Fibroblast of mammary gland (primary cell): ENCODE data around the gene CX3CR1.
A peak's percentile ranks its signal among the peaks of the same experiment; 100 is the strongest.

ENCODE experiments used
- DNase-seq: peaks from one replicate; pipeline ENCODE4 v3.0.0-alpha.2; 2010; ENCODE audit warnings: low read depth
- H3K4me3 ChIP-seq: 2 replicates; pipeline ENCODE4 v1.5.1; 2011; ENCODE audit warnings: low read depth, mild to moderate bottlenecking, low read length, moderate library complexity; ENCODE audit not compliant: control insufficient read depth
- TF ChIP-seq, protein P1 (sequence below): conservative IDR thresholded peaks from 2 replicates; pipeline ENCODE4 v1.5.1; 2011; ENCODE audit warnings: low read depth, low read length, inconsistent platforms; ENCODE audit not compliant: control insufficient read depth, insufficient read depth

CX3CR1 gene

DNA sequence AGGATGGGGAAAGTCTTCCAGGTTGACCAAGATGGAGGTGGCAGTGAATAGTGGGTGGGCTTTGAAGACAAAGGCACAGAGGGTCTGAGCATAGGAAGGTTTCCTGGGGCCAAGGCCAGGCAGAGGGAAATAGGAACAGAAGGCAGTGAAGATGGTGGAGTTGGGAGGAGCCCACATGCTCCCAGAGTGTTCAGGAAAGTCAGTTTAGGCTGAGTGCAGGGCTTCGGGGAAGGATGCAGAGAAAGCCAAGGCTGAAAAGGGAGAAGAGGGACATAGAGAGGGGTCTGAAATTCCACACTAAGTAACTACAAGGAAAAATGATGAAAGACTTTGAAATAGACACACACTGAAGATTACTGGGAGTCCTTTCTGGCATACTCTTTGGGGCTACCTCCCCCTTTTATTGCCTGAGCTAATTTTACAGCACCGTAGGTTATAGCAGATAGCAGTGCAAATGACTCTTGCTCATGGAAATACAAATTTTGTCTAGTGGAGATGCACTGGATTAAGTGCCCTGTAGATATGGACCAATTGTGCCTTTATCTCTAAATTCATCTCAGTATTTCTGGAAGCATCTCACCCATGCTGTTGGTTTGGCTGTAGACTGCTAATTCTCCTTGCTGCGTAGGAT lies 3.8 kb downstream of the CX3CR1 start:
- TF ChIP-seq, protein P1, sequence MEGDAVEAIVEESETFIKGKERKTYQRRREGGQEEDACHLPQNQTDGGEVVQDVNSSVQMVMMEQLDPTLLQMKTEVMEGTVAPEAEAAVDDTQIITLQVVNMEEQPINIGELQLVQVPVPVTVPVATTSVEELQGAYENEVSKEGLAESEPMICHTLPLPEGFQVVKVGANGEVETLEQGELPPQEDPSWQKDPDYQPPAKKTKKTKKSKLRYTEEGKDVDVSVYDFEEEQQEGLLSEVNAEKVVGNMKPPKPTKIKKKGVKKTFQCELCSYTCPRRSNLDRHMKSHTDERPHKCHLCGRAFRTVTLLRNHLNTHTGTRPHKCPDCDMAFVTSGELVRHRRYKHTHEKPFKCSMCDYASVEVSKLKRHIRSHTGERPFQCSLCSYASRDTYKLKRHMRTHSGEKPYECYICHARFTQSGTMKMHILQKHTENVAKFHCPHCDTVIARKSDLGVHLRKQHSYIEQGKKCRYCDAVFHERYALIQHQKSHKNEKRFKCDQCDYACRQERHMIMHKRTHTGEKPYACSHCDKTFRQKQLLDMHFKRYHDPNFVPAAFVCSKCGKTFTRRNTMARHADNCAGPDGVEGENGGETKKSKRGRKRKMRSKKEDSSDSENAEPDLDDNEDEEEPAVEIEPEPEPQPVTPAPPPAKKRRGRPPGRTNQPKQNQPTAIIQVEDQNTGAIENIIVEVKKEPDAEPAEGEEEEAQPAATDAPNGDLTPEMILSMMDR: no peak
- no peak overlapping the region for H3K4me3 ChIP-seq
- DNase-seq: no peak

DNA sequence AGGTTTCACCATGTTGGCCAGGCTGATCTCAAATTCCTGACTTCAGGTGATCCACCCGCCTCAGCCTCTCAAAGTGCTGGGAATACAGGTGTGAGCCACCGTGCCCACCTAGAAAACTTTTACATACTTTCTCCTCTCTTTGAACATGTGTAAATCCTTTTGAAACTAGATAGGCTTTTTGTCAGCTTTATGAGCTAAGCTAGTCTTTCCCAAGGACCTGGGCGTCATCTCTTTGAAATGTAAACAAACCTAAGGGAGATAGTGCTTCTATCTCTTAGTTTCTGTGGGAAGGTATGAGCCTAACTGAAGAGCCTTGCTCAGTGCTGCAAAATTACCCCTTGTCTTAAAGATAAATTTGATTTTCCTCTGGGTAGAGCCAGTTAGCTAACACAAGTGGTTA lies 4.8 kb downstream of the CX3CR1 start:
- H3K4me3 ChIP-seq: no peak overlapping the region

DNA sequence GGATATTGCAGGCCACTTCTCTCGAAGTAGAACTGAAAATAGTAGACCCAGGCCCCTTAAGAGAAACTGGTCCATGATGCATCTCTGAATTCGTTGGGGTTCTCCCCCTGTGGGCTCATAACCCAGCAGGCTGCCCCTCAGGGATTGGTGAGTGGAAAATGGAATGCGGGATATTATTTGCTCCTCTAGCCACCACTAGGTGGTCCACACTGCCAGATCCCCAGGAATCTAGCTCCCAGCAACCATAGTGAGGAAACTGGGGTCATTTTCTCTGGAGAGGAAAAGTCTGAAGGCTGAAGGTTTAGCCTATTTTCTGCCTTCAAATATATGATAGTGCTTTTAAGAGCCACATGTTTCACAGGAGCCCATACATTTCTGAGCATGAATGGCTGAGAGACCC lies 6.7 kb downstream of the CX3CR1 start:
- TF ChIP-seq, protein P1: peak; percentile 19
- H3K4me3 ChIP-seq: no peak overlapping the region
- no peak for DNase-seq

More for the DNA sequence above, 4.8 kb downstream of the CX3CR1 start:
- TF ChIP-seq, protein P1: no peak
- DNase-seq: no peak

DNA sequence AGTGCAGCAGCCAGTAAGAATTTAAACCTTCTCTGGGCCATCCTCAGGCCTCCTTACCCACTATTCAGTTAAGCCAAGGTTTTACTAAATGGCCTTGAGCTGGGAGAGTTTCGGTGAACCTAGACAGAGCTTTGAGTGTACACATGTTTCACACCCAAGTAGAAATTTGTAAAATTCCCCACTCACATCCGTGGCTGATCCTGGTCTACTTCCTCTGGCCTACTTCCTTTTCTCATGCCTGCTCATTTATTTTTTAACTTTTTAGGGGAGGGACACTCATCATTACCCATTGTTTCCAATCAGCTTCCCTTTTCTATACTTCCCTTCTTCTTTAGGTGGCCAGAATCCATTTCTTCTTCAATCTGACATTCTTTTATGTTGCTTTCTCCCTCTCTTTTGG lies 7.6 kb downstream of the CX3CR1 start:
- DNase-seq: no peak
- TF ChIP-seq, protein P1: no peak
- no peak overlapping the region for H3K4me3 ChIP-seq

DNA sequence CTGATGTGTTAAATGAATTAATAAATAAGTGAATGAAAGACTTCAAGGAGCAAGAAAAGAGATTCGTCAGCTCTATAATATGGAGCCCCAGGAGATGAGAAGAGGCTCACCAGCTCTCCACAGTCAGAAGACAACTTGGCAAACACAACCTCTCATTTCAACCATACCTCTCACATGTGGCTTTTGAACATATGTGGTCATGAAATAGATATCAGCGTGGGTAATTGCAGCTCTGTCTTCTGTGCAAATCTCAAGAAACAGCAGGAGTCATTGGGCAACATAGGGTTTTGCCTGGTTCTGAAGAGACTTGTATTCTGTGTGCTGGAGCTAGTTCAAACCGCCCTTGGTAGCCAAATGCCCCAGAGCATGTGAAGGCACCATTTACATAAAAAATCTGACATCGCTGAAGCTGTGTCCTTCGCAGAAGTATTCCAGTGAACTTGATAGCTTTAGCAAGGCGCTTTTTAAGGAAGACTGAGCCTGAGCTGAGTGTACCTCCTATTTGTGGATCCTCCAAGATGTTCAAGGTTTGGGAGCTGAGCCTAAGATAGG lies 8.4 kb downstream of the CX3CR1 start:
- DNase-seq: no peak
- TF ChIP-seq, protein P1: no peak
- no peak overlapping the region for H3K4me3 ChIP-seq

DNA sequence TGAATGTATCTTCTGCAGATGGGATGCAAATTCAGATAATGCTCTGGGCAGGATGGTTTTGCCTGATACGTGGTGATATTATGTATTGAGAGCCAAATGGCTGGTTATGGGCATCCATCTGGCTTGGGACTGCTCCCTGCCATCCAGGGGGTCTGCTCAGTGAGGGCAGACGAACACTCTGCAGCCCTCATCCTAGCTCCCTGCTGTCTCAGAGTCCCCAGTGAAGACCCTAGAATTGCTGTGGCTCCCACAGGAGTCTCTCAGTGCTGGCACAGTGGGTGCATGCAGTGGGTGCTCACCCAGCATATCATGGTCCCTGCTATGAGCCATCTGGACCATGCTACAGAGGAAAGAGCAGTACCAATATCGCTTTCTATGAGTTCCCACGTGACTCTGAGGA lies 10.3 kb downstream of the CX3CR1 start:
- TF ChIP-seq, protein P1: no peak
- no peak for DNase-seq
- H3K4me3 ChIP-seq: no peak overlapping the region

DNA sequence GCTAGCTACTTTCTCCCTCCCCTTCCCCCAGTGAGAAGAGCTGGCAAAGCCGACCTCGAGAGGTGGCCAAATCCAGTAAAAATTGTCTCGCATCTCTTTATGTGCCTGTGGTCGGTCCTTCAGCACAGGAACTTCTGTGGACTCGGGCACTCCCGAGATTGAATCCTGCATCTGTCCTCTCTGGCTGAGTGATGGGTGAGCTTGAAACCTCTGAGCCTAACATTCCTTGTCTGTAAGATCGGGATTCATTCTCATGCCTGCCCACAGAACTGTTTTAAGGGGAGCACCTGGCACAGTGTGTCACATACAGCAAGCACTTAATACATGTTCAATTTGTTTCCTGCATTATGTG lies 11.3 kb downstream of the CX3CR1 start:
- no peak for DNase-seq
- TF ChIP-seq, protein P1: no peak
- H3K4me3 ChIP-seq: no peak overlapping the region
